HL-60 (cell line): Measurements from ENCODE around the gene SDK1.

Experiments used
- DNase-seq, 2 experiments: peaks; one replicate each; pipeline ENCODE4 v3.0.0-alpha.2; 2010 to 2020; ENCODE audit warnings: low read depth in 1 of 2, low spot score in 1 of 2
- H3K27ac ChIP-seq: fragments of 250-450 bp; sonication (Bioruptor Pico); replicated peaks from 2 replicates; pipeline ENCODE4 v1.5.1; 2020; ENCODE audit warnings: mild to moderate bottlenecking, moderate library complexity
- H3K27me3 ChIP-seq: fragments of 250-450 bp; sonication (Bioruptor Pico); 2 replicates; pipeline ENCODE4 v1.5.1; 2021; ENCODE audit warnings: mild to moderate bottlenecking, moderate library complexity; ENCODE audit not compliant: insufficient read depth, poor library complexity, severe bottlenecking
- H3K4me3 ChIP-seq: replicated peaks from 2 replicates; pipeline ENCODE4 v1.5.1; 2011; ENCODE audit warnings: mild to moderate bottlenecking, control low read depth, low read length; ENCODE audit not compliant: insufficient read depth
- CTCF ChIP-seq: IDR thresholded peaks from one replicate; pipeline ENCODE4 v1.5.1; 2011; ENCODE audit warnings: low read length, control low read depth, inconsistent platforms; ENCODE audit not compliant: insufficient read depth
- GABPA ChIP-seq: IDR thresholded peaks from 2 replicates; pipeline ENCODE4 v1.6.1; 2012; ENCODE audit warnings: low read depth
- POLR2AphosphoS5 ChIP-seq: IDR thresholded peaks from 2 replicates; pipeline ENCODE4 v1.6.1; 2012; ENCODE audit warnings: low read depth
- REST ChIP-seq: IDR thresholded peaks from 2 replicates; pipeline ENCODE4 v1.6.1; 2012; ENCODE audit warnings: low read depth; ENCODE audit not compliant: insufficient replicate concordance
- SPI1 ChIP-seq: IDR thresholded peaks from 2 replicates; pipeline ENCODE4 v1.6.1; 2012; ENCODE audit warnings: low read depth, mild to moderate bottlenecking, borderline replicate concordance

SDK1 gene

GRCh38 chr7:3504384-3504783 lies 203.3 kb downstream of the SDK1 start:
- DNase-seq: no peak
- Histone ChIP-seq H3K27ac (no peak overlapping the region), H3K27me3 (no peaks in the 10 kb centered on the region), H3K4me3 (no peak overlapping the region)
- no peak for TF ChIP-seq CTCF
- no peak for TF ChIP-seq SPI1
- no peak for TF ChIP-seq POLR2AphosphoS5
- TF ChIP-seq REST: no peak
- TF ChIP-seq GABPA: no peak

- H3K27ac ChIP-seq: no peak overlapping the region
- no peak for DNase-seq
- no peak for TF ChIP-seq GABPA
Observed at GRCh38 chr7:3510101-3511020, 209.3 kb downstream of the SDK1 start.

GRCh38 chr7:3517344-3517743 lies 216.3 kb downstream of the SDK1 start:
- TF ChIP-seq REST (no peak), CTCF (no peak), GABPA (no peak), SPI1 (no peak), POLR2AphosphoS5 (no peak)
- DNase-seq: no peak
- Histone ChIP-seq H3K27ac (no peak overlapping the region), H3K4me3 (no peak overlapping the region), H3K27me3 (no peaks in the 10 kb centered on the region)

More at GRCh38 chr7:3510101-3511020, 209.3 kb downstream of the SDK1 start:
- H3K27me3 ChIP-seq: no peaks in the 10 kb centered on the region
- no peak overlapping the region for H3K4me3 ChIP-seq

- Histone ChIP-seq H3K4me3 (no peak overlapping the region), H3K27ac (no peak overlapping the region), H3K27me3 (no peaks in the 10 kb centered on the region)
- no peak for DNase-seq
- TF ChIP-seq CTCF (no peak), GABPA (no peak)
Observed at GRCh38 chr7:3518546-3518945, 217.5 kb downstream of the SDK1 start.
